Sigmoid colon (tissue), 3 donors: ENCODE measurements around the gene APOL3.

Experiments used
- CTCF ChIP-seq, 4 experiments: fragments of 450-650 bp in 3 of 4; fragments of 200-600 bp in 1 of 4; IDR thresholded peaks; one replicate each; pipeline ENCODE4 v1.5.1; 2016 to 2019; ENCODE audit warnings: antibody characterized with exemption in 4 of 4, mild to moderate bottlenecking in 3 of 4, moderate library complexity in 2 of 4
- POLR2A ChIP-seq, 2 donors: fragments of 450-650 bp; IDR thresholded peaks; one replicate each; pipeline ENCODE4 v1.6.1; 2016; ENCODE audit warnings: antibody characterized with exemption in 2 of 2, mild to moderate bottlenecking in 2 of 2, moderate library complexity in 2 of 2

- TF ChIP-seq CTCF (IDR thresholded peaks at IDR 0.05) (no peak), POLR2A (IDR thresholded peaks at IDR 0.05) (no peak)
These were observed 8.5 kb downstream of the APOL3 start for GRCh38 chr22:36152088-36152487.
